ENCODE measurements around the gene LGALS12.

LGALS12 gene

GRCh38 chr11:63558459-63559157, 52.7 kb downstream of the LGALS12 start:
- in situ Hi-C loops (cut with HindIII; ENCODE audit: low sequenced_read_pairs): no loop called here

- in situ Hi-C loops (cut with HindIII; ENCODE audit: low sequenced_read_pairs): no loop called here
Measured at GRCh38 chr11:63560506-63561180, 54.8 kb downstream of the LGALS12 start.

- in situ Hi-C loops (cut with HindIII; ENCODE audit: low sequenced_read_pairs): no loop called here
Measured at GRCh38 chr11:63563201-63564055, 57.5 kb downstream of the LGALS12 start, which contains the start of gene PLAAT2. Gene PLAAT2 (minus strand): TSS chr11:63563379. CDS start chr11:63563324, 55 bp downstream.

GRCh38 chr11:63564056-63564774, 58.3 kb downstream of the LGALS12 start:
- in situ Hi-C loops (cut with HindIII; ENCODE audit: low sequenced_read_pairs): no loop called here

- in situ Hi-C loops (cut with HindIII; ENCODE audit: low sequenced_read_pairs): no loop called here
Measured at GRCh38 chr11:63564784-63565350, 59.0 kb downstream of the LGALS12 start.

Measured in DLD1 (cell line).